Neural cell (in vitro differentiated cells): ENCODE results near the gene ACSS1.

Experiments used
- CTCF ChIP-seq: fragments of 450-650 bp; IDR thresholded peaks from 2 replicates; pipeline ENCODE4 v1.5.1; 2014; ENCODE audit warnings: antibody characterized with exemption, mild to moderate bottlenecking, moderate library complexity; ENCODE audit not compliant: poor library complexity, severe bottlenecking
- EZH2 ChIP-seq: fragments of 200-600, 300-800 bp; shearing (Covaris generic), sonication (generic); IDR thresholded peaks from 2 replicates; pipeline ENCODE4 v1.6.1; 2014; ENCODE audit warnings: antibody characterized with exemption, low read length, borderline replicate concordance, mild to moderate bottlenecking; ENCODE audit not compliant: insufficient read depth, poor library complexity, severe bottlenecking
- REST ChIP-seq: IDR thresholded peaks from 2 replicates; pipeline ENCODE4 v1.6.1; 2012; ENCODE audit warnings: borderline replicate concordance

DNA sequence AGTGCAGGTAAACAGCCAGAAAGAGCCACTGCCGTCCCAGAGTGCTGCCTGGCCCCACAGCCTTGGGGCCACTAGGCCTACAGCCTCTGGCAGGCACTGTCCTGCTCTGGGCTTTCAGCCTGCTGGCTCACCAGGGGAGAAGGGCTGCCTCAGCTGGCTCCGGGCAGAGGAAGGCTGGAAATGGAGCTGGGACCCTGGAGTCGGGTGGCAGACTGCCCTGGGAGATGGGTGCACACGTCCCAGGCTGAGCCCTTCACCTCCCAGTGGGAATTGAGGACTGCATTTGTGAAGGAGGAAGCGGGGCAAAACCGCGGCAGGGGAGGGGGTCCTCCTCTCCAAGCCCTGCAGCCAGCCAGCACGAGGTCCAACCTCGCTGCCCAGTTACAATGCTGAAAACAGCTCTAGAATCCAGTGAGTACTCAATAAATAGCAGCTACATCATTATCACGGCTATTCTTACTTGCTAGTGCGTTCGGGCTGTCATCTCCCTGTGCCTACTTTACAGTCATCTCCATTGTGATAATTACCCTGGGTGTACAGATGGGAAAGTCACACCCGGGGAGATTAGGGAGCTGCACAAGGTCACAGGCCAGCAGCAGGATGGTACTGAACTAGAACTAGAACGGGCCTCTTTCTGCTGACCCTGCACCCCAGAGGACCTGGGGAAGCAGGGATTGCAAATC lies 13.1 kb downstream of the ACSS1 start:
- TF ChIP-seq EZH2 (no peak), CTCF (no peak), REST (no peak)
